NCI-H2196 treated with DMSO at 0.1 percent for 48 hours (cell line): ENCODE data around the gene PLXNA1.
A peak's percentile ranks its signal among the peaks of the same experiment; 100 is the strongest.

ENCODE experiments used
- DNase-seq: peaks from one replicate; lab custom pipeline; 2025; ENCODE audit not compliant: unreplicated experiment; lab: John Stamatoyannopoulos, UW

PLXNA1 gene

GRCh38 chr3:126982471-126983175 is at the start of gene PLXNA1:
Gene PLXNA1 (plus strand): TSS chr3:126983115. CDS start chr3:126988594, 5,479 bp downstream.
- peak; percentile 81 for DNase-seq

- no peak for DNase-seq
These were observed 48.8 kb upstream of the PLXNA1 start for GRCh38 chr3:126934031-126934531.

GRCh38 chr3:126934991-126935390 is 47.9 kb upstream of the PLXNA1 start:
- no peak for DNase-seq

GRCh38 chr3:126935756-126936509 is 47.0 kb upstream of the PLXNA1 start:
- DNase-seq: no peak

GRCh38 chr3:126936853-126937425 is 46.0 kb upstream of the PLXNA1 start:
- DNase-seq: no peak

- DNase-seq: no peak
These were observed 45.4 kb upstream of the PLXNA1 start for GRCh38 chr3:126937533-126937932.

GRCh38 chr3:126937973-126938372 is 44.9 kb upstream of the PLXNA1 start:
- no peak for DNase-seq

GRCh38 chr3:126938520-126939337 is 44.2 kb upstream of the PLXNA1 start:
- DNase-seq: no peak

- no peak for DNase-seq
These were observed 43.6 kb upstream of the PLXNA1 start for GRCh38 chr3:126939338-126939718.

GRCh38 chr3:126939733-126940132 is 43.2 kb upstream of the PLXNA1 start:
- DNase-seq: no peak

- DNase-seq: no peak
These were observed 41.1 kb upstream of the PLXNA1 start for GRCh38 chr3:126941721-126942270.

- no peak for DNase-seq
These were observed 38.6 kb upstream of the PLXNA1 start for GRCh38 chr3:126944089-126944965.

GRCh38 chr3:126945171-126945721 is 37.7 kb upstream of the PLXNA1 start:
- no peak for DNase-seq

- DNase-seq: no peak
These were observed 37.0 kb upstream of the PLXNA1 start for GRCh38 chr3:126945891-126946290.

- DNase-seq: no peak
These were observed 36.5 kb upstream of the PLXNA1 start for GRCh38 chr3:126946405-126946804.

GRCh38 chr3:126947429-126947828 is 35.5 kb upstream of the PLXNA1 start:
- DNase-seq: no peak

- DNase-seq: no peak
These were observed 33.9 kb upstream of the PLXNA1 start for GRCh38 chr3:126948980-126949535.

- DNase-seq: no peak
These were observed 31.4 kb upstream of the PLXNA1 start for GRCh38 chr3:126951561-126951960.

- DNase-seq: no peak
These were observed 30.5 kb upstream of the PLXNA1 start for GRCh38 chr3:126952261-126952982.
